OCI-M2 (cell line): ENCODE data around the gene CD82.
"Not testable (repeated sequence)": the region's sequence is repeated elsewhere in the genome, so short reads cannot be mapped to it uniquely, and the experiment has no call there.

Source experiments
- DNase-seq: peaks from one replicate; lab custom pipeline; 2025; ENCODE audit not compliant: unreplicated experiment; lab: John Stamatoyannopoulos, UW

Gene CD82

GRCh38 chr11:44658506-44658850, 93.0 kb downstream of the CD82 start:
- no peak for DNase-seq

- DNase-seq, result no peak
Observed at GRCh38 chr11:44659641-44660040, 94.2 kb downstream of the CD82 start.

DNA sequence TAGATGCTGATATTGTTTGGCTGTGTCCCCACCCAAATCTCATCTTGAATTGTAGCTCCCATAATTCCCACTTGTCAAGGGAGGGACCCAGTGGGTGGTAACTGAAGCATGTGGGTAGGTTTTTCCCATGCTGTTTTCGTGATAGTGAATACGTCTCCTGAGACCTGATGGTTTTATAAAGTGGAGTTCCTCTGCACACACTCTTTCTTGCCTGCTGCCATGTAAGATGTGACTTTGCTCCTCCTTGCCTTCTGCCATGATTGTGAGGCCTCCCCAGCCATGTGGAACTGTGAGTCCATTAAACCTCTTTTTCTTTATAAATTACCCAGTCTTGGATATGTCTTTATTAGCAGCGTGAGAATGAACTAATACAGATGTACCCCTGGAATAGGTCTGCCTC, 95.1 kb downstream of the CD82 start:
- DNase-seq, result not testable (repeated sequence)

DNA sequence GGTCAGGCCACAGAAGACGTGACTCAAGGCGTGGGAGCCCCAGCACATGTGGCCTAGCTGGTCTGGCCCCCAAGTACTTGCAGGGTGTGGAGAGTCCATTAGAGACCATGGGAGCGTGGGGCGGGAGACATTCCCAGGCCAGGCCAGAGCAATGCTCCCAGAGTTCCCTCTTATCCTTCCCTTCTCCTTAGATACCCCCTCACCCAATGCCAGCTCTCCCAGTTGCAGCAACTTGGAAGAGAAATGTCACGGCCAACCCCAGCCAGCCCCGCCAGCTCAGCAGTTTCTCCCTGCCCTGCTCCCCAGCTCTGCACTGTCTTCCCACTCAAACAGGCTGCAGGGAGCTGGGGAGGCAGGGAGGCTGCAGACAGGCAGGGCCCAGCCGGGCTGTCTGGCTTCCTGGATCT, 95.9 kb downstream of the CD82 start:
- no peak for DNase-seq
